Sigmoid colon (tissue), 3 donors: ENCODE results near the gene CTSE.

Source experiments
- CTCF ChIP-seq, 4 experiments: fragments of 450-650 bp in 3 of 4; fragments of 200-600 bp in 1 of 4; IDR thresholded peaks; one replicate each; pipeline ENCODE4 v1.5.1; 2016 to 2019; ENCODE audit warnings: antibody characterized with exemption in 4 of 4, mild to moderate bottlenecking in 3 of 4, moderate library complexity in 2 of 4
- POLR2A ChIP-seq, 2 donors: fragments of 450-650 bp; IDR thresholded peaks; one replicate each; pipeline ENCODE4 v1.6.1; 2016; ENCODE audit warnings: antibody characterized with exemption in 2 of 2, mild to moderate bottlenecking in 2 of 2, moderate library complexity in 2 of 2

DNA sequence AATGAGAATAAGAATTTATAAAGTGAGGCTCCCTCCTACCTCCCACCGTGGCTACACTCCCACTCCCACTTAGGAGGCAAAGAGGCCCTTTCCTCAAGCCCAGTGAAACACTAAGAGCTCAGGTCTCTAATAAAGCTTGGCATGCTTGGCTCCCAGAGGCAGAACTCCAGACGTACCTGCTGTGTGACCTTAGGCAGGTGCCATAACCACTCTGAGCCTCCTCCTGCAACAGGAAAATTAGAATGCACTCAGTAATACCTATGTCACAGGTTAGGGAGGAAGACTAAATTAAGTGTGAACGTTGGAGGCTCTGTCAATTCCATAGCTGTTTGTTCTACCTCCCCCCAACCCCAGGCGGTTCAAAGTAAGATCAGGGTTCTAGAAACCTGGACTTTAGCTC, 63.9 kb downstream of the CTSE start:
- TF ChIP-seq POLR2A (IDR thresholded peaks at IDR 0.05) = no peak
- no peak for TF ChIP-seq CTCF (IDR thresholded peaks at IDR 0.05)
